ENCODE results near the gene UST.

UST gene

GRCh38 chr6:149049230-149049629 is 302.4 kb downstream of the UST start:
- no peak for DNase-seq

- DNase-seq, result no peak
Observed at GRCh38 chr6:149050160-149050559, 303.3 kb downstream of the UST start.

GRCh38 chr6:149052350-149053106 is 305.7 kb downstream of the UST start:
- no peak for DNase-seq

GRCh38 chr6:149053848-149054558 is 307.2 kb downstream of the UST start:
- peak; percentile 90 for DNase-seq

- no peak for DNase-seq
Observed at GRCh38 chr6:149054559-149055194, 307.8 kb downstream of the UST start.

GRCh38 chr6:149055195-149055899 is 308.5 kb downstream of the UST start:
- DNase-seq, result no peak

- DNase-seq, result no peak
Observed at GRCh38 chr6:149056777-149057463, 310.1 kb downstream of the UST start.

GRCh38 chr6:149057464-149057840 is 310.6 kb downstream of the UST start:
- no peak for DNase-seq

- DNase-seq, result no peak
Observed at GRCh38 chr6:149059557-149059956, 312.7 kb downstream of the UST start.

GRCh38 chr6:149060300-149060984 is 313.6 kb downstream of the UST start:
- DNase-seq, result no peak

GRCh38 chr6:149060985-149061760 is 314.3 kb downstream of the UST start:
- DNase-seq, result peak; percentile 32

- DNase-seq, result no peak
Observed at GRCh38 chr6:149061930-149062329, 315.1 kb downstream of the UST start.

- no peak for DNase-seq
Observed at GRCh38 chr6:149062653-149063348, 316.0 kb downstream of the UST start.

- no peak for DNase-seq
Observed at GRCh38 chr6:149063468-149063867, 316.6 kb downstream of the UST start.

GRCh38 chr6:149064001-149064659 is 317.3 kb downstream of the UST start:
- DNase-seq, result no peak

GRCh38 chr6:149064660-149065015 is 317.8 kb downstream of the UST start:
- DNase-seq, result no peak

GRCh38 chr6:149065121-149065520 is 318.3 kb downstream of the UST start:
- DNase-seq, result no peak

- DNase-seq, result no peak
Observed at GRCh38 chr6:149065658-149066556, 319.1 kb downstream of the UST start.

GRCh38 chr6:149071997-149072396 is 325.2 kb downstream of the UST start:
- DNase-seq, result no peak
